ENCODE results near the gene OR52I1.

GRCh38 chr11:4639931-4640330 is 46.1 kb downstream of the OR52I1 start:
- TF ChIP-seq EZH2phosphoT487 (IDR thresholded peaks at IDR 0.05) (no peak), CTCF (IDR thresholded peaks at IDR 0.05) (no peak), EZH2 (IDR thresholded peaks at IDR 0.05) (no peak)

Measured in neural progenitor cell (in vitro differentiated cells).